ENCODE data around the gene FIGNL2. TPM values are rescaled to one million over a fixed set of nuclear protein-coding genes. Genes with fewer than 3 reads are reported as not detected.
"Not testable (repeated sequence)": the region's sequence is repeated elsewhere in the genome, so short reads cannot be mapped to it uniquely, and the experiment has no call there.

The FIGNL2 gene
- polyA plus RNA-seq (2013, experiment 1 of 2; ENCODE audit: insufficient read length), result not detected
- not detected for polyA plus RNA-seq (2013, experiment 2 of 2; ENCODE audit: insufficient read length)

GRCh38 chr12:51848326-51848727 is at the start of gene FIGNL2:
Gene FIGNL2, minus strand, starts transcription at chr12:51848718. Its CDS starts 26,305 bp downstream, at chr12:51822413.
- DNase-seq, result no peak

GRCh38 chr12:51897181-51897580 is 48.7 kb upstream of the FIGNL2 start:
- DNase-seq, result no peak

GRCh38 chr12:51896236-51896635 is 47.7 kb upstream of the FIGNL2 start:
- DNase-seq, result no peak

GRCh38 chr12:51895378-51896135 is 47.0 kb upstream of the FIGNL2 start:
- no peak for DNase-seq

- no peak for DNase-seq
Measured at GRCh38 chr12:51893786-51894185, 45.3 kb upstream of the FIGNL2 start.

GRCh38 chr12:51891843-51892242 is 43.3 kb upstream of the FIGNL2 start:
- no peak for DNase-seq

- no peak for DNase-seq
Measured at GRCh38 chr12:51890511-51891171, 42.1 kb upstream of the FIGNL2 start.

GRCh38 chr12:51890133-51890464 is 41.6 kb upstream of the FIGNL2 start:
- DNase-seq, result no peak

GRCh38 chr12:51889216-51890132 is 41.0 kb upstream of the FIGNL2 start:
- DNase-seq, result no peak

GRCh38 chr12:51888316-51889215 is 40.0 kb upstream of the FIGNL2 start:
- DNase-seq, result no peak

- no peak for DNase-seq
Measured at GRCh38 chr12:51887476-51888315, 39.2 kb upstream of the FIGNL2 start, which contains the start of gene ANKRD33. Gene ANKRD33, plus strand, starts transcription at chr12:51888103. Its CDS starts 84 bp downstream, at chr12:51888187.

GRCh38 chr12:51886021-51886710 is 37.6 kb upstream of the FIGNL2 start:
- DNase-seq, result peak; percentile 94

- not testable (repeated sequence) for DNase-seq
Measured at GRCh38 chr12:51885294-51886020, 36.9 kb upstream of the FIGNL2 start.

GRCh38 chr12:51884676-51885229 is 36.2 kb upstream of the FIGNL2 start:
- DNase-seq, result no peak

- no peak for DNase-seq
Measured at GRCh38 chr12:51883998-51884675, 35.6 kb upstream of the FIGNL2 start.

GRCh38 chr12:51883295-51883694 is 34.8 kb upstream of the FIGNL2 start:
- no peak for DNase-seq

GRCh38 chr12:51879102-51879501 is 30.6 kb upstream of the FIGNL2 start:
- no peak for DNase-seq

GRCh38 chr12:51874486-51874885 is 26.0 kb upstream of the FIGNL2 start:
- no peak for DNase-seq

Measured in fibroblast of skin of back (primary cell).